ENCODE data around the gene TMEM39B.

GRCh38 chr1:32106663-32107275 is 34.0 kb downstream of the TMEM39B start:
- TF ChIP-seq CTCF (IDR thresholded peaks at IDR 0.05) (no peak), POLR2A (IDR thresholded peaks at IDR 0.05) (no peak)

All from thyroid gland (tissue), 4 donors.